ENCODE measurements around the gene PTPN1. TPM values are rescaled to one million over a fixed set of nuclear protein-coding genes. Genes with fewer than 3 reads are reported as not detected.
"Not testable (repeated sequence)": the region's sequence is repeated elsewhere in the genome, so short reads cannot be mapped to it uniquely, and the experiment has no call there.

Gene PTPN1
- total and polyA plus RNA-seq, 4 donors = 51.4 to 80.4 (median 64.7) TPM

GRCh38 chr20:50472693-50473664 lies 37.2 kb upstream of the PTPN1 start:
- Histone ChIP-seq H3K9ac (ENCODE audit: insufficient read depth in 1 of 2, low read length in 2 of 2) (no peak overlapping the region), H3K9me3 (ENCODE audit: control insufficient read depth in 4 of 4, insufficient read depth in 3 of 4, low read length in 3 of 4) (no peaks in the 10 kb centered on the region), H3K27ac (ENCODE audit: low read depth in 1 of 2, low read length in 1 of 2) (no peak overlapping the region), H3K4me3 (no peak overlapping the region), H3K4me1 (ENCODE audit: control insufficient read depth in 5 of 5, insufficient read depth in 5 of 5, low read length in 5 of 5) (peaks cover 0 to 53% (median 14%) of the 10 kb centered on the region in 5 donors), H3K36me3 (ENCODE audit: control insufficient read depth in 4 of 4, insufficient read depth in 4 of 4, low read length in 4 of 4) (no peaks in the 10 kb centered on the region), H3K27me3 (ENCODE audit: control insufficient read depth in 3 of 3, insufficient read depth in 3 of 3, low read length in 2 of 3) (no peaks in the 10 kb centered on the region)
- DNase-seq = no peak
- 88 to 90% methylated on average over 12 of the region's 12 CpGs for WGBS, 2 donors
- ATAC-seq (ENCODE audit: insufficient read depth, low FRiP score) = no peak
- no peak for TF ChIP-seq CTCF (IDR thresholded peaks at IDR 0.05; ENCODE audit: control extremely low read depth, extremely low read depth)

GRCh38 chr20:50474356-50474755 lies 35.8 kb upstream of the PTPN1 start:
- ATAC-seq (ENCODE audit: insufficient read depth, low FRiP score); H3K36me3 ChIP-seq (ENCODE audit: control insufficient read depth in 4 of 4, insufficient read depth in 4 of 4, low read length in 4 of 4); H3K27me3 ChIP-seq (ENCODE audit: control insufficient read depth in 3 of 3, insufficient read depth in 3 of 3, low read length in 2 of 3); H3K27ac ChIP-seq (ENCODE audit: low read depth in 1 of 2, low read length in 1 of 2); H3K4me3 ChIP-seq; H3K9me3 ChIP-seq (ENCODE audit: control insufficient read depth in 4 of 4, insufficient read depth in 3 of 4, low read length in 3 of 4); H3K9ac ChIP-seq (ENCODE audit: insufficient read depth in 1 of 2, low read length in 2 of 2): not testable (repeated sequence)
- peaks cover 0 to 46% (median 11%) of the 10 kb centered on the region in 5 donors for H3K4me1 ChIP-seq (ENCODE audit: control insufficient read depth in 5 of 5, insufficient read depth in 5 of 5, low read length in 5 of 5)
- DNase-seq = peak; percentile 43 to 67 (median 55)
- 93% methylated on average over 5 of the region's 5 CpGs for WGBS, 2 donors

GRCh38 chr20:50475681-50476292 lies 34.4 kb upstream of the PTPN1 start:
- Histone ChIP-seq H3K9me3 (ENCODE audit: control insufficient read depth in 4 of 4, insufficient read depth in 3 of 4, low read length in 3 of 4) (no peaks in the 10 kb centered on the region), H3K27ac (ENCODE audit: low read depth in 1 of 2, low read length in 1 of 2) (no peak overlapping the region), H3K36me3 (ENCODE audit: control insufficient read depth in 4 of 4, insufficient read depth in 4 of 4, low read length in 4 of 4) (no peaks in the 10 kb centered on the region), H3K4me1 (ENCODE audit: control insufficient read depth in 5 of 5, insufficient read depth in 5 of 5, low read length in 5 of 5) (peaks cover 0 to 35% (median 7%) of the 10 kb centered on the region in 5 donors), H3K9ac (ENCODE audit: insufficient read depth in 1 of 2, low read length in 2 of 2) (no peak overlapping the region), H3K4me3 (no peak overlapping the region), H3K27me3 (ENCODE audit: control insufficient read depth in 3 of 3, insufficient read depth in 3 of 3, low read length in 2 of 3) (no peaks in the 10 kb centered on the region)
- DNase-seq (peak; percentile 89 to 97 (median 96)), ATAC-seq (ENCODE audit: insufficient read depth, low FRiP score) (no peak)
- 69 to 73% methylated on average over 14 of the region's 14 CpGs for WGBS, 2 donors
- TF ChIP-seq CTCF (IDR thresholded peaks at IDR 0.05; ENCODE audit: control extremely low read depth, extremely low read depth) = no peak

GRCh38 chr20:50477239-50477872 lies 32.8 kb upstream of the PTPN1 start:
- WGBS, 2 donors = 83 to 84% methylated on average over 5 of the region's 5 CpGs
- H3K27ac ChIP-seq (ENCODE audit: low read depth in 1 of 2, low read length in 1 of 2) = no peak overlapping the region
- no peak for TF ChIP-seq CTCF (IDR thresholded peaks at IDR 0.05; ENCODE audit: control extremely low read depth, extremely low read depth)
- no peak overlapping the region for H3K9ac ChIP-seq (ENCODE audit: insufficient read depth in 1 of 2, low read length in 2 of 2)
- no peaks in the 10 kb centered on the region for H3K27me3 ChIP-seq (ENCODE audit: control insufficient read depth in 3 of 3, insufficient read depth in 3 of 3, low read length in 2 of 3)
- DNase-seq (peak in 1 of 3 donors; percentile 58), ATAC-seq (ENCODE audit: insufficient read depth, low FRiP score) (no peak)
- H3K9me3 ChIP-seq (ENCODE audit: control insufficient read depth in 4 of 4, insufficient read depth in 3 of 4, low read length in 3 of 4) = no peaks in the 10 kb centered on the region
- no peak overlapping the region for H3K4me3 ChIP-seq
- peaks cover 0 to 31% (median 7%) of the 10 kb centered on the region in 5 donors for H3K4me1 ChIP-seq (ENCODE audit: control insufficient read depth in 5 of 5, insufficient read depth in 5 of 5, low read length in 5 of 5)
- H3K36me3 ChIP-seq (ENCODE audit: control insufficient read depth in 4 of 4, insufficient read depth in 4 of 4, low read length in 4 of 4) = no peaks in the 10 kb centered on the region

Measured in lung (tissue), 12 donors.